IPS-NIHi7 (cell line): ENCODE data around the gene ELL2.

Source experiments
- DNase-seq: peaks from one replicate; pipeline ENCODE4 v3.0.0; 2012; ENCODE audit warnings: mixed read lengths; ENCODE audit errors: extremely low spot score

The ELL2 gene

DNA sequence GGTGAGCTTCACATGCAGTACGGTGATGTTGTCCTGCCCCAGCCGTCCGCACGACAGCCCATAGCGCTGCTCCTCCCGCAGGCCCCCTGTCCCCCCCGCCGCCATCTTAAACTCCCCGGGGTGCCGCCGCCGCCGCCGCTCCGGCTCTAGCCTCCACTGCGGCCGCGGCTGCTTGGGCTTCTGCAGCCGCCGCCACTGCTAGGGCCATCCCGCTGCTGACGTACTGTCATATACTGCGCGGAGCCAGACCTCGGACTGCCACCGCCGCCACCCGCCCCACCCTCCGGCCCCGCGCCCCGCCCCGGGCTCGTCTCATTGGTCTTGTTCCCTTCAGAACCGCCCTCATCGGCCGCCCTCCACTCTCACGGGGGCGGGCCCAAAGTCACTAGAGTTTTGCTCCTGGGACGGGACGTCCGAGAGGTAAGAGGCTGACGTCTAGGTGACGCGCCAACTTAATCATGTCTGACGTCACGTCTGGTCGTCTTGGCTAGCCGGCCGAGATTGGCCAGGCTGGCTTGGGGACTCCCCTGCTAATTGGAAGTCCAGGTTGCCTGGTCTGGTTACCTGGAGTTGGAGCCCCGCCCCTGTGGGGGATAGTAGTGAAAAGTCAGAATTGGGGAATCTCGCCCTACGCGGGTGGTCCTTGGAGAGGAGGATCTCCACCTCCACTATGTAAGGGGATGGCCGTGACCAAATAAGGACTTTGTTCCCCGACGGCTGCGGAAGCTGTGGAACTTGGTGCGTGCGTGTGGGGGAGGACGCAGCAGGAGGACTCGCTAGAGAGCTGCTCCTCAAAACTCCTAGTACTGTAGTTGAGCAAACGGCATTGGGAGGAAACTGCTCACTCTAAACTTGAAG is at the start of gene ELL2:
TSS of gene ELL2 (minus strand) at position 235 of the 858 bp plus-strand sequence. CDS start at position 105, 130 bp downstream.
- DNase-seq, result peak; percentile 92

DNA sequence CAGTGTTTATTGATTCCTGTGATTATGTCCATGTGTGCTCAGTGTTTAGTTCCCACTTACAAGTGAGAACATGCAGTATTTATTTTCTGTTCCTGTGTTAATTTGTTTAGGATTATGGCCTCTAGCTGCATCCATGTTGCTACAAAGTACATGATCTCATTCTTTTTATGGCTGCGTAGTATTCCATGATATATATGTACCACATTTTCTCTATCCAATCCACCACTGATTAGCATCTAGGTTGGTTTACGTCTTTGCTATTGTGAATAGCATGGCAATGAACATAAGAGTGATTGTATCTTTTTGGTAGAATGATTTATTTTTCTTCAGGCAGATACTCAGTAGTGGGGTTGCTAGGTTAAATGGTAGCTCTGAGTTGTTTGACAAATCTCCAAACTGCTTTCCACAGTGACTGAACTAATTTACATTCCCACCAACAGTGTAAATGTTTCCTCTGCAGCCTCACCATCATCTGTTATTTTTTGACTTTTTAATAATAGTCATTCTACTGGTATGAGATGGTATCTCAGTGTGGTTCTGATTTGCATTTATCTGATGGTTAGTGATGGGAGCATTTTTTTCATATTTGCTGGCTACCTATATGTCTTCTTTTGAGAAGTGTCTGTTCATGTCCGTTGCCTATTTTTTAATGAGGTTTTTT is 47.5 kb upstream of the ELL2 start:
- no peak for DNase-seq

DNA sequence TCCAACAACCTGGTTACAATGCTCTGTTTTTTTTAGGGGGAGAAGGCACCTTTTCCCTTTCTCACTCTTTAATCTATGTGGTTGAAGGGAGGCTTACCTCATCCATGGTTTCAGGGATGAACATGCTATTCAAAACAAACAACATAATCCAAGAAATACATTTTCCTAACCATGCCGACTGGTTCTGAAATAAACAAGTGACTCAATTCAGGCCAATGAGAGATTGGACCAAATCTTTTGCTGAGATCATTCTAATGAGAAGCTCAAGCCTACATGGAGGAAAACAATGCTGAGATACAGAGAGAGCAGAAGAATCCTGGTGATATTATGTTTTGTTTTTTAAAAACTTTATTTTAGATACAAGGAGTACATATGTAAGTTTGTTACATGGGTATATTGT is 46.8 kb upstream of the ELL2 start:
- DNase-seq, result no peak

DNA sequence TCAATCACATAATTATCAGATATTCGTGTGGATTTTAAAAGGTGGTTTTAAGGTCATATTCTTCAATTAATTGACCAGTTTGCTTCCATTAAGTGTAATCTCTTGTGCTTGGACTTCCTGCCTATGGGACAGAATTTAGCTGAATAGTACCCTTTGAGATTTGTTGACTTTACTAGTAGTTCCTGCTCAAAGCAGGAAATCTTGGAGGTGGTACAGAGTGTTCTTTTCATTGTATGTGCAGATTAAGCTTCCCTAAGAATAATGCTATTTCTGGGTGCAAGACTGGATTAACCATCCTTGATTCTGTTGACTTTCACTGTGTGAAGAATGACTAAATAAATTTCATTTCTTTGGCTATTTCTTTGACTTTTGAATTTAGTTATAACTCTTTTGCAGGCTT is 45.4 kb upstream of the ELL2 start:
- no peak for DNase-seq

DNA sequence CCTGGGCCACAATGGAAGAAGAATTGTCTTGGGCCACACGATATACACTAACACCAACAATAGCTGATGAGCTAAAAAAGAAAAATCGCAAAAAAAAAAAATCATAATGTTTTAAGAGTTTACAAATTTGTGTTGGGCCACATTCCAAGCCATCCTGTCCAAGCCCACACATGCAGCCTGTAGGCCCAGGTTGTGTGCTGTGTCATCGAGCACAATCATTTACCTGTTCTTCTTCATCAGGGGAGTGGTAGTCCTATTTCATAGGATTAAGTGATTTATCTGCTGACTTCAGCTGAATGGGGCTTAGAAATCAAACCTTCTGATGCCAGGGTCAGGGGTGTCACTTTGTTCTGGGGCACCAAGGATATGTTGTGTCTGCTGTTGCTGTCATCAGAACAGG is 44.6 kb upstream of the ELL2 start:
- no peak for DNase-seq

DNA sequence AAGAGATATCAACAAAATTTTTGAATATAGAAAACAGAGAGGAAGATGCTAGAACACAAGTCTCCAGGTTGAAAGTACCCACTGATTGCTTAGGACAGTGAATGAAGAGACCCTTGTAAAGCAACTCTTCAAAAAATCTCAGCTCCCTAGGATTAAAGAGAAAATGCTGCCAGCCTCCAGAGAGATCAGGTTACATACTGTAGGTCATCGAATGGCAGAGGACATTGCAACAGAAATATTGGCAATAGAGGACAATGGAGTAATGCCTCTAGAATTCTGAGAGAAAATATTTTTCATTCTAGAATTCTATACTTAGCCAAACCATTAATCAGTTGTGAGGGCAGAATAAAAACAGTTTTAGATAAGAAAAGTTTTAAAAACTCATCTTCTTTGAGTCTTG is 43.1 kb upstream of the ELL2 start:
- DNase-seq, result no peak

DNA sequence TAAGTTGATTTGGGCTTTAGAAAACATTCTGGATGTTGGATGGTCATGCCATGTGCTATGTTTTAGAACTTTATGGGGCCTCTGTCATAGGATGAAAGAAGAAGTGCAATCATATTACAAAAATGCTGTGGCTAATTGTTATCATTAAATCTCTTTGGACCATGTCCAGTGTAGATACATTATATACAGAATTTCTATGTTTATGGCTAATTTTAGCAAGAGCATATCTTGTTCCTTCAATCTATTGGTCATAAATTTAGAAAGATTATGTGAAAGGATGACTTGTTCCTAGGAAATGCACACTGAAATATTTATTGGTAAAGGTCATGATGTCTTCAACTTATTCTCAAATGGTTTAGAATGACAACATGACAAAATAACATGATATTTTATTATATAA is 42.4 kb upstream of the ELL2 start:
- no peak for DNase-seq

DNA sequence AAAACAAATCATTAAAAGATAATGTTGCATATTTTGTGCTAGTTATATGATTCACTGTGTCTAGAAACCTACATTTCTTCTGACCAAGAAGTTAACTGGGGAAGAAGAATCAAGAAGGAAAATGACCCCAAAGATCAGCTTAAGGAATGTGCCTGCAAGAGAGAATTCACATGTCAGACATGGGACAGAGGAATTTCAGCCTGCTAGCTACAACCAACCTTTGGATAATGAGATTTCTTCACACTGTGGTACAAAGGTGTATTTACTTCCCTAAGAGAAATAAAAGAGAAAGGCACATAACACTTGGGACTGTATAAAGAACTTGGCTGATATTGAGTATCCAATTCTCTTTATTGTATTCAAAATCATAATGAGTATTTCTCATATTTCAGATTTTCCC is 39.6 kb upstream of the ELL2 start:
- DNase-seq, result no peak

DNA sequence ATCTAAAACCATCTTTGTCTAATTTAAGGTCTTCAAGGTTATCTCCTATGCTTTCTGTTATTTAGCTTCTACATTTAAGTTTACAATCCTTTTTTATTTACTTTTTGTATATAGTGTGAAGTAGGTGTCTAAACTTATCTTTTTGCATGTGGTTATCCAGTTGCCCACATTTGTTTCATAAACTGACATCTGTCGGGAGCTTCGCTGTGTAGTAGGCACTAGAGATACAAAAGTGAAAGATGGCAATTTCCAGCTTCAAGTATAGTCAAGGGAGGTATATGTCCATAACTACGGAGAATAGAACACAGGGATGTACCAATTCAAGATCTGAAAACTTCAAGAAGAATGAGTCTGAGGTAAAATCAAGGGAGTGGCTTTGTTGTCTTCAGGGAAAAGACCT is 38.7 kb upstream of the ELL2 start:
- no peak for DNase-seq

DNA sequence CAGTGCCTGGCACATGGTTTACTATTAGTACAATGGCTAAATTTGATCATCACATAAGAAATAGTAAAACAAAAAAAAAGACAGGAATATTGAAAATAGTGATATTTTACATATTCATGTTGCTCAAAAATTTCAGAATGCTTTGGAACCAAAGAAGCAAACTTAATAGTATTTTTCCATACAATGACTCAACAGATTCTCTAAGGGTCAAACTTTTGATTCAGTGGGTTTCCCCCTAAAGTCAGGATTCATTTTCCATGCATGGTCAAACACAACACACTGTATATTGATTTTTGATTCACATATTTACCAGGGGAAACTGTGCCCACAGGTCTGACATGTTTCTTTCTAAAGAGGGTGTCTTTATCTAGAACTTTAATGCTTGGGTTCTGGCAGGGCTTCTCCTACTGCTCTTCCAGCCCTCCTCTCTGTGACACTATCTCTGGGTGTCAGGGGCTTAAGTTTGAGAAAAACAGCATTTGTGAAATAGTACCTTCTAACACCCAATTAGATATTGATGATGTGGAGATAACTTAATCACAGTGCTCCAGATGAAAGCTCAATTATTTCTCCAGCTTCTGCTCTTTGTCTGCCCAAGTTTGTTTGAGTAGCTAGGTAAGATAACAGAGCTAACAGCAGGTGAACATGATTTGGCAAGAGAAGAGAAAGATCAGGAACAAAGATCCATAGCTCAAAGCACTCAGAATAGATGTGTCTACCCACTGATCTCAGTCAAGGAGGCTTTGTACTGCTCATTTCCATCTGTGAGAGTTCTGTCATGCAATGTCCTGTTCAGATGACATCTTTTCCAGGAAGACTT is 35.5 kb upstream of the ELL2 start:
- DNase-seq, result no peak

DNA sequence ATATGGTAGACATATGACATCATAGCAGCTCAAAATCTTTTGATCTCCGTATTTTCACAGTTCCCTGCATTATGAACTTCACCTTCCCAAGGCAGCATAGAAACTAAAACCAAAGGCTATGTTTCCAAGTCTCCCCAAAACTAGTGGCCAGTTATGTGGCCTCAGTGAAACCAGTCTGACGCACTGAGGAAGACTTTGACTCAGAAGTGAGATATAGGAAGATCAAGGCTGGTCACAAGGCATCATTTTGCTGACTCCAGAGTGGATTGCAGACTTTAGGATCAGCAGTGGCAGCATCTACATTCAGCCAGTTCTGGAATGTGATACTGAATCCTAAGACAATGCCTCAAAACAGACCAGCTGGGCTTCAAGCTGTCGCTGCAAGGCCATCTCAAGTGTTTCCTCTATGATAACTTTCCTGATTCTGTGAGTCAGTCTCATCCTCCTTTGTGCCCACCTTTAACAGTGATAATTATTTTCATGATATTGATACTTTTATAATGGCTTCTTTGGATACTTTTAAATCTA is 34.4 kb upstream of the ELL2 start:
- DNase-seq, result no peak

DNA sequence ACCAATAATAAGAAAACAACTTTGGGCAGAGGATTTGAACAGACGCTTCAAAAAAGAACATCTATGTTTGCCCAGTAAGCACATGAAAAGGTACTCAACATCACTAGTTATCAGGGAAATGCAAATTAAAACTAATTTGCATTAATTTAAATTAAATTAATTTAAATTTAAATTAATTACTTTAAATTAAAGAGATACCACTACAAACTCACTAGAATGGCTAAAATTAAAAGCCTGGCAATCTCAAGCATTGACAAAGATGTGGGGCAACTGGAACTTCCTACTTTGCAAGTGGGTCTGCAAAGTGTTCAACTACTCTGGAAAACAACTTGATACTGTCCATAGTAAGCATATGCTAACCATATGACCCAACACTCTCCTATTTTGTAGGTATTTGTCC is 32.1 kb upstream of the ELL2 start:
- no peak for DNase-seq

DNA sequence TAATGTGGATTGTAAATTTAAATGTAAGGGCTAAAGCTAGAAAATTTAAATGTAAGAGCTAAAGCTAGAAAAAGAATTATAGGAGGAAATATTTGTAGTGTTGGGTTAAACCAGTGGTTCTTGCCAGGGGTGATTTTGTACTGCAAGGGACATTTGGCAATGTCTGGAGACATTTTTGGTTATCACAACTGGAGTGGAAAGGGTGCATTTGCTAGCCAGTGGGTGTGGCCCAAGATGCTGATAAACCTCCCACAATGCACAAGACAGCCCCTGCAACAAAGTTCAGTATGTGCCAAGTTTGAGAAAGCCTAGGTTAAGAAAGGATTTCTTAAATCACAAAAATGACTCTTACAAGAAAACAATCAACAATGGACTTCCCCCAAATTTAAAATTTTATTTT is 31.6 kb upstream of the ELL2 start:
- DNase-seq, result no peak

DNA sequence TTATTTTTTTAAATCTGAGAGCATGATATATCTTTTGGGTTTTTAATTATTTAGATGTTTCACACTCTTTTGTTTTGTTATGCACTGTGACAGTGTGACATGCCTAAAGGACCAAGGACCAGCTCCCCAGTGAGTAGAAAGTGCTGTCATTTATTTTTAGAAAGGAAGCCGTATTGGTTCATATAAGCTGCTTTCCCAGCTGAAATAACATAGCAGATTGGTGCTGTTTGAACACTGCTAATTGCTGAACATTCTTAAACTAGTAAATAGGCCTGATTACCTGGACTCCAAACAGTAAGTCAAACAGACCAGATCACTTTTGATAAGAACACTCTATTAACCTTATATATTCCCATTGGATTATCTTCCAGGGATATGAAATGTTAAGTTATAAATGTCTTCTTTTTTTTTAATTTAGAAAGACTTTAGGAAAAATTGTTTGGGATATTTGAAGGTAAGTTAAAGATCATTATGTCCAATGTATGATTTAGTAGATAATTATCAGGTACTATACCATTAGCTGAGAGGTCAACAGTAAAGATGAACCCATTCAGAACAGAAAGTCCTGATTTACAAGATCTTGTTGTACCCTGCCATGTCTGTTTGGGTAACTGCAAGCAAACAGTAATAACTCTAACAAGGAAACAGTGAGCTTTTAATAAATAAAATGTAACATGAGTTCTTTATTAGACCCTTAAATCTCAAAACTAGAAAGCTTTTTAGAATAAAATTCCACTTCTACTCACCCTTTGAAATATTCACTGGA is 27.8 kb upstream of the ELL2 start:
- DNase-seq, result no peak

DNA sequence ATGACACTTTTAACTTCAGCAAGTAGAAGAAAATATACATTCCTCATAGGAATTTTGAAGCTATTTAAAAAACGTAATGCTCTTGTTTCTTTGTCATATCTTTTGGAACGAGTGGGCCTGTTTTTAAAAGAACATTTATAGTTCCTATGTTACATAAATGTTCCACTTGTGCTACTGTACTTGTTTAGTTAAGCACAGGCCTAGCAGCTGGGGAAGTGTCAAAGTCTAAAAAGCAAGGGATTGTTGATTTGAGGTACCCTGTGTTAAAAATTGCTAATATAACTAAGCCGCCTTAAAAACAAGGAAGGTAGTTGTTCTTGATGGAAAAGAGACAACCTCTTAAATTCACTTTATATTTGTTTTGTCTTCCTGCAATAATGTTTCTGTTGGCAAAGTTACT is 27.2 kb upstream of the ELL2 start:
- DNase-seq, result no peak

DNA sequence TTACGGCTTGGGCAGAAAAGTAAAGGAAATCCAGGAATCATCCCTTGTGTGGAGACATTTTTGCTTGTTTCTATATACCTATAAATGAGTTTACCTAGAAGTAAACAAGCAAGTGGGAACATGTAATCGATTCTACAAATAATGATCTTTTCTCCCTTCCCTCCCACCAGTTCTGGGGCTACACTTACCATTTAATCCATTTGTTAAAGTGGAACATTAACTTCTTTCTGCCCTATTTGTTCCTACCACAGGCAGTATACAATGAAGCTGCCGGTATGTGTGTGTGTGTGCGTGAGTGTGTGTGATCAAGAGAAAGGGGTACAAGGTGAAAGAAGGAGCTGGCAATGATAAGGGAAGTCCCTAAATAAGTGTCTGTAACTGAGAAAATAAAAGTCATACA is 26.4 kb upstream of the ELL2 start:
- no peak for DNase-seq

DNA sequence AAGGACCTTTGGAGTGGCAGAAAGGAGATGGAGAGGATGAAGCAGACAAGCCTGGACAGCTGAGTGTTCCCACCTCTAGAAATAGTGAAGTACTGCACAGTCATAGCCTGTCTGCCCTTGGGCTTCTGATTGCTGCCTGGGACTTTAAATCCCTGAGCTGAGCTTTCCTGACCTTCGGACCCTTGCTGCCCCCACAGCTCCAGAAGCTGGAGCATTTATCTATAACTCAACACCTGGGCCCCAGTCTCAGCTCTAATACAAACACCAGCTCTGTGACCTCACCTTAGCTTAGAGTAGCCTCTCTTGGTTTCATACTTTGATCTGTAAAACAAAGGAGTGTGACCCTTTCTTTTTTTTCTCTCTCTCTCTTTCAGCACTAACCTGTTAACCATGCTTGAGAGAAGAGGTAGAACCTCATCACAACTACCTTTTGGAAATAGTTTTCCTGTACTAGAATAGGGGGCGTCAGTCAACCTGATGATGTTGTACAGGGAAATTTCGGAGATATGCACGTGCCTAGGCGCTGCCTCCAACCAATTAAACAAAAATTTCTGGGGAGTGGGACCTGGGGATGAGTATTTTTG is 25.4 kb upstream of the ELL2 start:
- no peak for DNase-seq

DNA sequence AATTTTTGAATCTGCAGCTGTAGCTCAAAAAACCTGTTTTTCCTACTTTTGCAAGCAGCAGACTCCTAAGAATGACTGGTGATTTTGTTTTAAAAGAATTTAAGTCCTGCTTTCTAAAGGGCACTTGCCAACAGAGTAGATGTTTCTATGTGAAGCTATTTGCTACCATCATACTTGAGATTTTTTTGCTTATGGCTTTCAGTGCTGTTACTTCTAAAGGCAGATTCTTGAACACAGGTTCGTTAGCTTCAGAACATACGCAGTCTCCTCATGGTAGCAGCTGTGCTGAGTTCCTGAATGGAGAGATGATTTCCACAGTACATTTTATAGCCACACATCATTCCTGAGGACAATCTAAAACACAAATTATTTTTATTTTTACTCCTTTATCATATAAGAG is 24.4 kb upstream of the ELL2 start:
- DNase-seq, result no peak

DNA sequence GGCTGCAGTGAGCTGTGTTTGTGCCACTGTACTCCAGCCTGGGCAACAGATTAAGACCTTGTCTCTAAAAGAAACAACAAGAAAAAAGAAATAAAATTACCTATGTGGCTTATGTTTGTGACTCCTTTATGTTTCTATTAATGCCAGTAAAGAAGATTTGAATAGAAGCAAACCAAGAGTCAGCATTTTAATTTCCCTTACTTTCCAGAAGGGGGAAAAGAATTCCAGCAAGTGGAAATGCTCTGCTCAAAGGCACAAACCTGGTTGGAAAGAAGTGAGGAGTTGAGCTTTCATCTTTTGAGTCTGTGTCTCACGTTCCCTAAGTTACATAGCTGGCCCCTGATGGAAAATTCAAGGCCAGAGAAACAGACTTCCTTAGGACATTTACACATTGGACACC is 23.6 kb upstream of the ELL2 start:
- DNase-seq, result no peak

DNA sequence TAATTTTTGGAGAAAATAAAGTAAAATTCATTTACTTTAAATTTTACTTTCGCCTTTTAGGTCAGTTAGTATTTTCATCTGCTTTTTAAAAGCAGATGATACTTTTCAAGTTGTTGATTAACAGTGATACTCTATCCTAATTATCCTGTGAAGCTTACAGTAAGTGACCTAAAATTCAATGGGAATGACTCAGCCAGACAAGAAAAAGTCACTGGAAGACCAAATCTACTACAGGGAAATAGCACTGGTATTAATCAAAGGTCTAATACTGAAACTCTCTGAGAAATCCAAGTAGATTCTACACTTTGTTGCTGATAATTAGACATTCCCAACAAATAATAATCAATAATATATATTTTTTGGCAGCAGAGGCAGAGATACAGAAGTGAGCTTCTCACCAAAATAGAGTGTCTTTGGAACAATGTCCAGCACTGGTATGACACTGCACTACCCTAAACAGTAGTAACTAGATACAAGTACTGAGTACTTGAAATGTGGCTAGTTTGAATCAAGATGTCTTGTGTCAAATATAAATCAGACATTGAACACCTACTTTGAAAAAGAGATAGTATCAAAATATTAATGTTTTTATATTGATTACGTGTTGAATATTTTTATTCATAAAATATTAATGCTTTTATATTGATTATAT is 22.8 kb upstream of the ELL2 start:
- DNase-seq, result no peak

DNA sequence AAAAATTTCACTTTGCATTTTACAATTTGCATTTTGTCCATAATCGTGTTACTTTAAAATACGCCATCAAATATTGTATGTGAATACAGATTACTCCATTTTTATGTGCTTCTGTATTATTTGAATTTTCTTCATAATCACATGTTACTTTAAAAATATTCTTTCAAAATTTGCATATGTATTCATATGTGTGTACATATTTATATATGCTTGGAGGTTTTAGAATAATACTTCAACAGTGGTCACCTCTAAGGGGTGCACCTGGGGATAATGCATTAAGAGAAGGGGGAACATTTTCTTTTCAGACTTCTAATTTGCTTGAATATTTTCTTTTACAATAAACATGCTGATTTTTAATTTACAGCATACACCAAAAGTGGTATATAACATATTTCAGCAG is 21.9 kb upstream of the ELL2 start:
- DNase-seq, result no peak
